GM18951 (cell line): ENCODE measurements around the gene DBNDD2.

ENCODE experiments used
- POLR2A ChIP-seq: IDR thresholded peaks from 4 replicates; pipeline ENCODE4 v1.6.1; 2011; ENCODE audit warnings: mild to moderate bottlenecking; ENCODE audit not compliant: insufficient read length, insufficient read depth; ENCODE audit errors: extremely low read depth
- in situ Hi-C: fragments of 300-500 bp; cut with MboI; formaldehyde crosslinking; loops from one replicate; pipeline ENCODE4 v1.12.0; 2022; ENCODE audit warnings: low sequenced_read_pairs, mixed read lengths, inconsistent platforms; ENCODE audit not compliant: unreplicated experiment

Gene DBNDD2

GRCh38 chr20:45440891-45441685, 33.0 kb downstream of the DBNDD2 start:
- in situ Hi-C loops = no loop called here

GRCh38 chr20:45441746-45442145, 33.7 kb downstream of the DBNDD2 start:
- TF ChIP-seq POLR2A = no peak
- in situ Hi-C loops = no loop called here

More at GRCh38 chr20:45440891-45441685, 33.0 kb downstream of the DBNDD2 start:
- TF ChIP-seq POLR2A = no peak

- TF ChIP-seq POLR2A = no peak
- in situ Hi-C loops = no loop called here
Observed at GRCh38 chr20:45444050-45444449, 36.0 kb downstream of the DBNDD2 start.

GRCh38 chr20:45445805-45446562, 37.9 kb downstream of the DBNDD2 start:
- in situ Hi-C loops = no loop called here
- TF ChIP-seq POLR2A = no peak

- TF ChIP-seq POLR2A = no peak
- in situ Hi-C loops = no loop called here
Observed at GRCh38 chr20:45448270-45448669, 40.2 kb downstream of the DBNDD2 start.

GRCh38 chr20:45449528-45449927, 41.4 kb downstream of the DBNDD2 start:
- in situ Hi-C loops = no loop called here
- TF ChIP-seq POLR2A = no peak

GRCh38 chr20:45450097-45450818, 42.2 kb downstream of the DBNDD2 start:
- no peak for TF ChIP-seq POLR2A
- in situ Hi-C loops = no loop called here

GRCh38 chr20:45452238-45452637, 44.1 kb downstream of the DBNDD2 start:
- TF ChIP-seq POLR2A = no peak
- in situ Hi-C loops = no loop called here

- in situ Hi-C loops = no loop called here
- TF ChIP-seq POLR2A = no peak
Observed at GRCh38 chr20:45452772-45453691, 44.9 kb downstream of the DBNDD2 start.

- in situ Hi-C loops = no loop called here
- no peak for TF ChIP-seq POLR2A
Observed at GRCh38 chr20:45456632-45457031, 48.5 kb downstream of the DBNDD2 start.

GRCh38 chr20:45459606-45460005, 51.5 kb downstream of the DBNDD2 start:
- no peak for TF ChIP-seq POLR2A
- in situ Hi-C loops = no loop called here
